GDM1 (cell line): ENCODE results near the gene CDH4.
"Not testable (repeated sequence)": the region's sequence is repeated elsewhere in the genome, so short reads cannot be mapped to it uniquely, and the experiment has no call there.

Experiments used
- DNase-seq: peaks from one replicate; lab custom pipeline; 2025; lab: John Stamatoyannopoulos, UW

Gene CDH4

GRCh38 chr20:61963885-61964674, 712.0 kb downstream of the CDH4 start:
- DNase-seq, result no peak

- DNase-seq, result no peak
Observed at GRCh38 chr20:61964675-61965605, 712.9 kb downstream of the CDH4 start.

GRCh38 chr20:61965606-61966491, 713.8 kb downstream of the CDH4 start:
- no peak for DNase-seq

GRCh38 chr20:61966492-61967244, 714.6 kb downstream of the CDH4 start:
- DNase-seq, result no peak

- DNase-seq, result no peak
Observed at GRCh38 chr20:61967300-61967699, 715.2 kb downstream of the CDH4 start.

- no peak for DNase-seq
Observed at GRCh38 chr20:61968036-61968810, 716.2 kb downstream of the CDH4 start.

GRCh38 chr20:61968932-61969331, 716.9 kb downstream of the CDH4 start:
- no peak for DNase-seq

- DNase-seq, result no peak
Observed at GRCh38 chr20:61969806-61970205, 717.7 kb downstream of the CDH4 start.

- no peak for DNase-seq
Observed at GRCh38 chr20:61970357-61970756, 718.3 kb downstream of the CDH4 start.

- DNase-seq, result not testable (repeated sequence)
Observed at GRCh38 chr20:61971595-61971994, 719.5 kb downstream of the CDH4 start.

GRCh38 chr20:61972636-61973508, 720.8 kb downstream of the CDH4 start:
- no peak for DNase-seq

- DNase-seq, result no peak
Observed at GRCh38 chr20:61973515-61974356, 721.7 kb downstream of the CDH4 start.

- no peak for DNase-seq
Observed at GRCh38 chr20:61974357-61974665, 722.2 kb downstream of the CDH4 start.

GRCh38 chr20:61975407-61976129, 723.5 kb downstream of the CDH4 start:
- DNase-seq, result no peak

GRCh38 chr20:61976263-61976643, 724.2 kb downstream of the CDH4 start:
- DNase-seq, result no peak

- no peak for DNase-seq
Observed at GRCh38 chr20:61976644-61977418, 724.8 kb downstream of the CDH4 start.

- DNase-seq, result no peak
Observed at GRCh38 chr20:61977419-61977786, 725.3 kb downstream of the CDH4 start.
